Panc1 (cell line): Measurements from ENCODE around the gene ATP13A3. TPM values are rescaled to one million over a fixed set of nuclear protein-coding genes. Genes with fewer than 3 reads are reported as not detected.
A peak's percentile ranks its signal among the peaks of the same experiment; 100 is the strongest.

Source experiments
- ATAC-seq: fragments of 200-7000 bp; cut with Tn5 transposase; 2 replicates; pipeline ENCODE4 v1.9.1; 2020; ENCODE audit warnings: mild to moderate bottlenecking, moderate library complexity
- BruUV-seq: library from RNA; stranded (reverse); fragments of 400-500 nt; replicated peaks from 2 replicates; lab custom pipeline; 2021; lab: Mats Ljungman, UMichigan
- CTCF ChIA-PET: fragments of 300-600 bp; sonication (Branson Sonifier 250); formaldehyde crosslinking; loops from one replicate; lab custom pipeline; 2022; ENCODE audit warnings: antibody characterized with exemption; lab: Charles Lee
- POLR2A ChIA-PET: fragments of 300-600 bp; sonication (Branson Sonifier 250); formaldehyde crosslinking; loops from one replicate; lab custom pipeline; 2022; ENCODE audit warnings: antibody characterized with exemption; lab: Charles Lee
- DNase-seq: peaks from one replicate; pipeline ENCODE4 v3.0.0-alpha.2; 2010; ENCODE audit warnings: low read depth, low spot score
- H3K27ac ChIP-seq: 2 replicates; pipeline ENCODE4 v1.5.1; 2011; ENCODE audit warnings: mild to moderate bottlenecking, low read length, inconsistent platforms
- H3K27me3 ChIP-seq: fragments of 200-500 bp; sonication (Bioruptor generic); 2 replicates; pipeline ENCODE4 v1.6.0; 2014; ENCODE audit warnings: low read length, inconsistent platforms; ENCODE audit not compliant: control insufficient read depth, insufficient read depth
- H3K36me3 ChIP-seq: fragments of 200-500 bp; sonication (Bioruptor generic); 2 replicates; pipeline ENCODE4 v1.5.1; 2014; ENCODE audit warnings: inconsistent platforms, mild to moderate bottlenecking, low read length, moderate library complexity; ENCODE audit not compliant: control insufficient read depth, insufficient read depth
- H3K4me1 ChIP-seq: 2 replicates; pipeline ENCODE4 v1.5.1; 2011; ENCODE audit warnings: inconsistent platforms, mild to moderate bottlenecking, low read length, moderate library complexity; ENCODE audit not compliant: control insufficient read depth, insufficient read depth
- H3K4me3 ChIP-seq, 2 experiments: 2 replicates each; pipeline ENCODE4 v1.5.1; 2011 to 2012; ENCODE audit warnings: low read depth in 2 of 2, low read length in 2 of 2, mild to moderate bottlenecking in 2 of 2, inconsistent platforms in 1 of 2, moderate library complexity in 1 of 2
- H3K9me3 ChIP-seq: fragments of 200-500 bp; sonication (Bioruptor generic); 2 replicates; pipeline ENCODE4 v1.5.1; 2014; ENCODE audit warnings: low read depth, mild to moderate bottlenecking, inconsistent platforms, low read length, moderate library complexity; ENCODE audit not compliant: control insufficient read depth, insufficient read depth
- CTCF ChIP-seq: fragments of 450-650 bp; IDR thresholded peaks from 2 replicates; pipeline ENCODE4 v1.5.1; 2017; ENCODE audit warnings: mild to moderate bottlenecking
- POLR2AphosphoS5 ChIP-seq: IDR thresholded peaks from 2 replicates; pipeline ENCODE4 v1.6.1; 2012; ENCODE audit warnings: mild to moderate bottlenecking, low read depth, low read length, moderate library complexity
- REST ChIP-seq, 2 experiments: IDR thresholded peaks; 2 replicates each; pipeline ENCODE4 v1.6.1; 2011 to 2012; ENCODE audit warnings: low read depth in 2 of 2, control low read depth in 1 of 2, low read length in 1 of 2, mild to moderate bottlenecking in 1 of 2, moderate library complexity in 1 of 2; ENCODE audit not compliant: insufficient read depth in 1 of 2
- SIN3A ChIP-seq: IDR thresholded peaks from 2 replicates; pipeline ENCODE4 v1.6.1; 2012; ENCODE audit warnings: low read depth, mild to moderate bottlenecking, low read length, moderate library complexity, borderline replicate concordance; ENCODE audit not compliant: insufficient read depth
- TCF7L2 ChIP-seq: IDR thresholded peaks from 2 replicates; pipeline ENCODE4 v1.6.1; 2011; ENCODE audit warnings: mild to moderate bottlenecking, low read depth, low read length, inconsistent platforms
- in situ Hi-C: cut with HindIII; loops from 2 replicates; pipeline ENCODE4 v1.10.0; 2016; ENCODE audit warnings: low sequenced_read_pairs, low pct_unique_long_range_greater_than_20kb
- intact Hi-C: fragments of 100-400 bp; cut with micrococcal nuclease; formaldehyde crosslinking; loops from one replicate; pipeline ENCODE4 v1.10.0; 2022; ENCODE audit not compliant: unreplicated experiment
- total RNA-seq: library from RNA; stranded (reverse); gene quantifications from one replicate; pipeline ENCODE4 v1.2.1, GENCODE V29; 2021; ENCODE audit not compliant: unreplicated experiment

ATP13A3 gene
- total RNA-seq, 1 experiment from 2014 or later, result 169 TPM

GRCh38 chr3:194405766-194406165 lies 81.0 kb downstream of the ATP13A3 start:
- DNase-seq (no peak), ATAC-seq (no peak)
- TF ChIP-seq SIN3A (no peak), REST (IDR thresholded peaks at IDR 0.05; ENCODE audit: insufficient read depth in 1 of 2, low read depth in 2 of 2, low read length in 1 of 2) (no peak), CTCF (no peak), POLR2AphosphoS5 (no peak), TCF7L2 (no peak)
- intact Hi-C loops, result no loop called here
- H3K27ac ChIP-seq, result no peak overlapping the region
- BruUV-seq, result no TSS peak
- H3K9me3 ChIP-seq, result no peaks in the 10 kb centered on the region
- in situ Hi-C loops, result no loop called here
- no peak overlapping the region for H3K4me3 ChIP-seq
- CTCF ChIA-PET, result no interaction called here
- H3K36me3 ChIP-seq, result peaks cover 12% of the 10 kb centered on the region
- H3K27me3 ChIP-seq, result no peaks in the 10 kb centered on the region
- POLR2A ChIA-PET, result no interaction called here
- no peaks in the 10 kb centered on the region for H3K4me1 ChIP-seq

- TF ChIP-seq REST (IDR thresholded peaks at IDR 0.05; ENCODE audit: insufficient read depth in 1 of 2, low read depth in 2 of 2, low read length in 1 of 2) (no peak), CTCF (peak; percentile 79; the same call in 1 of the 2 replicates), TCF7L2 (no peak), POLR2AphosphoS5 (no peak), SIN3A (no peak)
- Histone ChIP-seq H3K9me3 (no peaks in the 10 kb centered on the region), H3K4me3 (no peak overlapping the region), H3K4me1 (no peaks in the 10 kb centered on the region), H3K27me3 (no peaks in the 10 kb centered on the region), H3K27ac (0 out of 2 replicates have a peak overlapping the region, but pooled peaks have one; percentile 18), H3K36me3 (peaks cover 12% of the 10 kb centered on the region)
- ATAC-seq (no peak), DNase-seq (no peak)
- in situ Hi-C loops (no loop called here), intact Hi-C loops (loop anchor here (1.0 kb wide), 1 partner anchor 71 kb away; no protein-coding TSS in a partner anchor)
- TSS peak; percentile 42 for BruUV-seq
- POLR2A ChIA-PET, result no interaction called here
- CTCF ChIA-PET, result interaction anchor here (1.4 kb wide), 1 partner anchor 66 kb away, joined by 4 read pairs; no protein-coding TSS in a partner anchor
These were observed 82.2 kb downstream of the ATP13A3 start for GRCh38 chr3:194404365-194405140.
